Colonic mucosa (tissue), 4 donors: Measurements from ENCODE around the gene TES. TPM values are rescaled to one million over a fixed set of nuclear protein-coding genes. Genes with fewer than 3 reads are reported as not detected.

ENCODE experiments used
- DNase-seq: peaks from one replicate; pipeline ENCODE4 v3.0.0-alpha.2; 2020
- H3K27ac ChIP-seq: fragments of 200-600 bp; one replicate; pipeline ENCODE4 v1.8.0; 2021
- H3K27me3 ChIP-seq: fragments of 200-600 bp; one replicate; pipeline ENCODE4 v1.8.0; 2021
- H3K36me3 ChIP-seq: fragments of 200-600 bp; one replicate; pipeline ENCODE4 v1.8.0; 2021
- H3K4me1 ChIP-seq: fragments of 200-600 bp; one replicate; pipeline ENCODE4 v1.8.0; 2021; ENCODE audit warnings: mild to moderate bottlenecking
- H3K4me3 ChIP-seq: fragments of 200-600 bp; one replicate; pipeline ENCODE4 v1.8.0; 2021
- H3K9ac ChIP-seq, 2 donors: one replicate each; pipeline ENCODE4 v1.7.0; 2013; ENCODE audit warnings: control low read depth in 2 of 2, low read depth in 2 of 2, low read length in 2 of 2
- H3K9me3 ChIP-seq: fragments of 200-600 bp; one replicate; pipeline ENCODE4 v1.8.0; 2021
- CTCF ChIP-seq: fragments of 200-600 bp; IDR thresholded peaks from one replicate; pipeline ENCODE4 v1.8.0; 2022; ENCODE audit warnings: antibody characterized with exemption, mild to moderate bottlenecking
- intact Hi-C: fragments of 100-400 bp; cut with DNase I; formaldehyde crosslinking; loops from one replicate; pipeline ENCODE4 v1.14.1; 2022
- total RNA-seq, 2 donors: library from RNA; stranded (reverse); fragmentation: NEBNext Ultra II Directional in 1 of 2; extraction: Animal tissue kit (Norgen Biotek cat#: 25700) in 1 of 2; gene quantifications; one replicate each; pipeline ENCODE4 v1.2.1, GENCODE V29; 2021
- donor health status: healthy.
- donor health status: DM: no; HTN: no; CAD: no.
- donor health status: DM: no; HTN: no; CAD: no.

The TES gene
- total RNA-seq, 2 donors from 2014 or later = 75.1 to 142 TPM

DNA sequence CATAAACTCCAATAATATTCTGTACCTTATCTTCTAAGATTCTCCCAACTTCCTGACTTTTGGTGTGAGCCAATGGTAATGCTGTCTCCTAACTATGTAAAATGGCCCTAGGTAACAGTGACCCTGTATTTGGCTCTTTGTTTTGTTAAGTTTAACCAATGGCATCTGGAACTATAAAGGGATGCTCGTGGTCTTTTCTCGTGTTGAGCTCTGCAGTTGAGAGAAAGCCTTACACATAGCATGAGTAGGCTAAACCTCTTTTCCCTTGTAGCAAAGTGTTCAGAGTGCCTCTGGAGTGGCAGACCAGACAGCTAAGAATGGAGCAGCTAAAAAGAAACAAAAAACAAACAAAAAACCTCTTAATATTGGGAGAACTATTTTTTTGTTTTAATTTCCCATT is 5.2 kb downstream of the TES start:
- H3K9me3 ChIP-seq = no peaks in the 10 kb centered on the region
- intact Hi-C loops = no loop called here
- no peak for TF ChIP-seq CTCF
- no peak for DNase-seq
- peaks cover 11% of the 10 kb centered on the region for H3K4me1 ChIP-seq
- H3K27ac ChIP-seq = no peak overlapping the region
- no peak overlapping the region for H3K9ac ChIP-seq
- H3K4me3 ChIP-seq = no peak overlapping the region
- H3K36me3 ChIP-seq = no peaks in the 10 kb centered on the region
- no peaks in the 10 kb centered on the region for H3K27me3 ChIP-seq

DNA sequence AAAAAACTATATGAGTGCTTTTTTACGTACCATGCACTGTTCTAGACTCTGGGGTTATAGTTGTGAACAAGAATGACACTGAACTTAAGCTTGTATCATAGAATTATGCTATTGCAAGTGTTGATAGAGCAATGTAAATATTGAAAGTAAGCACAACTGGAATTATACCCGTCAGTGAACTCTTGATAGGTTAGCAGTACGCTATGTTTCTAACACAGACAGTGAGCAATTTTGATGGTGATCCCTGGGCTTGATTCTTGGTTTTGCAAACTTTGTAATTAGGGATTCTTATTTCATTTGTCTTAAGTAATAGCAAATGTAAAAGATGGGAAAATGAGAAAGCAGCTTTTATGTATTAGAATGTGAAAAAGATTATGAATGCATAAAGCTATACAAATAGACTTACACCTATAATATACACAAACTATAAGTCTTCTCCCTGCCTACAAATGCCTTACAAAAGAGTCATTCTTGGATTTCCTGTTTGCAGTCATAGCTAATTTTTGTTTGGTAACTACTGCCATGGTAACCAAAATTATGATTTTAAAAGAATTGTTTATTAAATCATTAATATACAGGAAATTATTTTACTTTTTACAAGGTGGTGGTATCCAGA is 6.7 kb downstream of the TES start:
- no peaks in the 10 kb centered on the region for H3K27me3 ChIP-seq
- no peak for DNase-seq
- H3K27ac ChIP-seq = no peak overlapping the region
- intact Hi-C loops = no loop called here
- peaks cover 11% of the 10 kb centered on the region for H3K4me1 ChIP-seq
- no peak overlapping the region for H3K4me3 ChIP-seq
- H3K9ac ChIP-seq = no peak overlapping the region
- no peaks in the 10 kb centered on the region for H3K36me3 ChIP-seq
- H3K9me3 ChIP-seq = no peaks in the 10 kb centered on the region
- TF ChIP-seq CTCF = no peak

DNA sequence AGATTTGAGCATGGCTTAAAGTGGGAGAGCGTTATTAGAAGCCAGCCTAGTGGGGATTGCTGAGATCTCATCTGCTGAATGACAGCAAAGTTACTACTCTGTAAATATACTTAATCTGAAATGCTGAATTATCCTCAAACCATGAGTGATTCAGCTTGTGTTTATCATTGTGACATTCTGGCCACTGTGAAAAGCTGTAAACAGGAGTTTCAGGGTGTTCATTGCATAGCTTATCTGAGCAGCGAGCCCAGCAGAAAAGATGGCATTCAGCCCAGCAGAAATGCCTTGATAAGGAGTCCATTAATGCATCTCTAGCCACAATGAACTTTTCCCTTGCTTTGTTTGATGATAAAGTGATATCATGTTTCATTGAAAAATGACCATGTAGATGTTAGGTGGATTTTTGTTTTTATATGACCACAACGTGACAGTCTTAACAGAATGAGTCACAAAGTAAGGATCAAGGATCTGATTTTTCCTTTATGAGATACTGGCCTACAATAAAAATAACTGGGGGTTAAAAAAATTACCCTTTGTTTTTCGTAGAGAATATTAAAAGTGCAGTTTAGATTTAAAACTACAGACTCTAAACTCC is 7.8 kb downstream of the TES start:
- TF ChIP-seq CTCF = no peak
- Histone ChIP-seq H3K9me3 (no peaks in the 10 kb centered on the region), H3K27ac (no peak overlapping the region), H3K9ac (no peak overlapping the region), H3K4me3 (no peak overlapping the region), H3K36me3 (no peaks in the 10 kb centered on the region), H3K27me3 (no peaks in the 10 kb centered on the region), H3K4me1 (peaks cover 11% of the 10 kb centered on the region)
- no peak for DNase-seq
- intact Hi-C loops = no loop called here

DNA sequence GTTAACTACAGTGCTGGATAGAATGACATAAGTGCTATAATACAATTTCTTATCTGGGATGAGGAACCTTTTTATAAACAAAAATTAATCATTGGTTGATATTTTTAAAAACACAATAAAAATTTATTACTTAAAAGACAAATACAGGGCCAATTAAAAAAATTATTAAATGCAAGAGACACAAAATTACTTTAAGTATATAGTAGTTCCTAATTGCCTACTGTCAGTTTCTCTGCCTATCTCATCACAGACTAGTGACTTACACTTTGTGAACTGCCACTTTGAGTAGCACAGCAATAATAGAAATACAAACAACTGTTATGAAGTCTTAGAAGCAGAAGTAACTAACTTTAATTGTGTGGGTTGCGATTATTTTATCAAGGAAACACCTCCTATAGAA is 8.4 kb downstream of the TES start:
- Histone ChIP-seq H3K27ac (peak overlapping the region; percentile 4), H3K27me3 (no peaks in the 10 kb centered on the region), H3K36me3 (no peaks in the 10 kb centered on the region), H3K9ac (no peak overlapping the region), H3K9me3 (no peaks in the 10 kb centered on the region), H3K4me3 (no peak overlapping the region), H3K4me1 (peaks cover 11% of the 10 kb centered on the region)
- TF ChIP-seq CTCF = no peak
- no peak for DNase-seq
- intact Hi-C loops = no loop called here

DNA sequence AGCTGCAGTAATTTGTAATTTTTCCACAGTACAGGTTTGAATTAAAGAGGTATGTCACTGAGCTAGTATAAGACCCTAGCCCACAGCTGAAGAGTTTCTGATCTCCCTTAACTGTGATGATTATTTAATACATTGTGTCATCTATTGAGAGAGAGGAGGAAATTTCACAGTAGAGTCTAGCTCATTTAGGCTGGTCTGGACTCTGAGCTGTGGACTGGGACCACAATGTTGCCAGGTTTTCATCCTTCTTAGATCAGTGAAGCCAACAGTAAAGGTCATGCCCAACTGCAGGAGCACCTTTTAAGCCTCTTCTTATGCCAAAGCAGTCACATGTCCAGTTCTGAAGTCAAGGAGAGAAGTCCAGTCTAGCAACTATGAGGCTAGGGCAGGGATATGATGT is 8.9 kb downstream of the TES start:
- peaks cover 11% of the 10 kb centered on the region for H3K4me1 ChIP-seq
- no peak overlapping the region for H3K27ac ChIP-seq
- intact Hi-C loops = no loop called here
- no peak for TF ChIP-seq CTCF
- no peaks in the 10 kb centered on the region for H3K9me3 ChIP-seq
- no peaks in the 10 kb centered on the region for H3K36me3 ChIP-seq
- H3K4me3 ChIP-seq = no peak overlapping the region
- H3K27me3 ChIP-seq = no peaks in the 10 kb centered on the region
- DNase-seq = no peak
- no peak overlapping the region for H3K9ac ChIP-seq
